Smooth muscle cell (in vitro differentiated cells): ENCODE data around the gene PDGFD. TPM values are rescaled to one million over a fixed set of nuclear protein-coding genes. Genes with fewer than 3 reads are reported as not detected.

ENCODE experiments used
- DNase-seq: peaks from one replicate; lab custom pipeline; 2025; ENCODE audit not compliant: unreplicated experiment; lab: John Stamatoyannopoulos, UW
- H2AFZ ChIP-seq: fragments of 200-600 bp; sonication (generic); 2 replicates; pipeline ENCODE4 v1.6.0; 2016; ENCODE audit warnings: antibody characterized with exemption, low read depth, mild to moderate bottlenecking
- H3F3A ChIP-seq: fragments of 200-600 bp; sonication (generic); 2 replicates; pipeline ENCODE4 v1.6.0; 2017; ENCODE audit warnings: antibody characterized with exemption, low read depth
- H3K27ac ChIP-seq: fragments of 200-600 bp; sonication (generic); 2 replicates; pipeline ENCODE4 v1.5.1; 2016; ENCODE audit warnings: low read depth, mild to moderate bottlenecking
- H3K27me3 ChIP-seq: fragments of 200-600 bp; sonication (generic); 2 replicates; pipeline ENCODE4 v1.6.1; 2016; ENCODE audit warnings: low read depth, mild to moderate bottlenecking
- H3K36me3 ChIP-seq: fragments of 200-600 bp; sonication (generic); 2 replicates; pipeline ENCODE4 v1.5.1; 2016; ENCODE audit warnings: low read depth
- H3K4me1 ChIP-seq: fragments of 200-600 bp; sonication (generic); 2 replicates; pipeline ENCODE4 v1.5.1; 2016; ENCODE audit warnings: low read depth
- H3K4me2 ChIP-seq: fragments of 200-600 bp; sonication (generic); 2 replicates; pipeline ENCODE4 v1.6.0; 2016; ENCODE audit warnings: mild to moderate bottlenecking
- H3K4me3 ChIP-seq: fragments of 200-600 bp; sonication (generic); 2 replicates; pipeline ENCODE4 v1.5.1; 2016; ENCODE audit warnings: mild to moderate bottlenecking
- H3K79me2 ChIP-seq: fragments of 200-600 bp; sonication (generic); 2 replicates; pipeline ENCODE4 v1.6.0; 2016; ENCODE audit warnings: low read depth, mild to moderate bottlenecking
- H3K9ac ChIP-seq: fragments of 200-600 bp; sonication (generic); 2 replicates; pipeline ENCODE4 v1.6.0; 2016; ENCODE audit warnings: low read depth
- H3K9me3 ChIP-seq: fragments of 200-600 bp; sonication (generic); replicated peaks from 2 replicates; pipeline ENCODE4 v1.5.1; 2016; ENCODE audit warnings: low read depth
- H4K20me1 ChIP-seq: fragments of 200-600 bp; sonication (generic); 2 replicates; pipeline ENCODE4 v1.6.0; 2016; ENCODE audit warnings: low read depth
- WGBS: methylation state at CpG from one replicate; pipeline ENCODE4 v1.1.7; 2016; ENCODE audit warnings: low lambda C conversion rate; 5-methylcytosine and 5-hydroxymethylcytosine counted together
- polyA plus RNA-seq: library from polyadenylated mRNA; unstranded; fragments of >200 nt; fragmentation: Nextera tagmentation; extraction: Ambion mirVana; gene quantifications from 2 replicates; pipeline ENCODE4 v1.2.1, GENCODE V29; 2016
- total RNA-seq: library from RNA; depleted of rRNA; stranded (reverse); fragments of >200 nt; gene quantifications from 2 replicates; pipeline ENCODE4 v1.2.3, GENCODE V29; 2014
- TF ChIP-seq, protein P1 (sequence below): fragments of 200-600 bp; sonication (generic); IDR thresholded peaks from 2 replicates; pipeline ENCODE4 v1.5.1; 2017; ENCODE audit warnings: borderline replicate concordance, mild to moderate bottlenecking, antibody characterized with exemption; ENCODE audit not compliant: insufficient read depth, poor library complexity, severe bottlenecking

The PDGFD gene
- total and polyA plus RNA-seq, 2 experiments from 2014 or later, result 1.5 to 10.0 TPM

DNA sequence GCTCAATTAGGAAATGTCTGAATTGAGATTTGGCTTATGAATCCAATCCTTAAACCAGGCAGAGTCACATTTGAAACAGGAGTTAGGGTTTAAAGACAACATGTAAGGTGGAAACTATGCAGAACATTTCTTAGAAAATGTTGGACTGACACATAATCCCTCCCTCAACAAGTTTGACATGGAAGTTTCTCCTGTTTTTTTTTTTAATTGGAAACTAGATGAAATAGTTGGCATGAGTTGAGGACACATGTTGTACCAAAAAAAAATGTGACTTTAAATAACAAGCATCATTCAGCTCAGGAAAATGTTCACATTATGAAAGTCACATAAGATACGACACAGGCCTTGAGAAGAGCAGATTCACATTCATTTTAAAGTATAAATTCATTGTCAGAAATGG, 282.4 kb downstream of the PDGFD start:
- Histone ChIP-seq H3K9ac (no peak overlapping the region), H3K4me1 (no peaks in the 10 kb centered on the region), H3K79me2 (no peaks in the 10 kb centered on the region), H3K36me3 (no peaks in the 10 kb centered on the region), H3K4me2 (no peak overlapping the region), H4K20me1 (no peaks in the 10 kb centered on the region), H3K27me3 (no peaks in the 10 kb centered on the region), H3K27ac (no peak overlapping the region), H2AFZ (no peak overlapping the region), H3F3A (no peaks in the 10 kb centered on the region), H3K4me3 (no peak overlapping the region), H3K9me3 (no peaks in the 10 kb centered on the region)
- WGBS, result 87% methylated on average over 1 of the region's 1 CpG
- TF ChIP-seq, protein P1, sequence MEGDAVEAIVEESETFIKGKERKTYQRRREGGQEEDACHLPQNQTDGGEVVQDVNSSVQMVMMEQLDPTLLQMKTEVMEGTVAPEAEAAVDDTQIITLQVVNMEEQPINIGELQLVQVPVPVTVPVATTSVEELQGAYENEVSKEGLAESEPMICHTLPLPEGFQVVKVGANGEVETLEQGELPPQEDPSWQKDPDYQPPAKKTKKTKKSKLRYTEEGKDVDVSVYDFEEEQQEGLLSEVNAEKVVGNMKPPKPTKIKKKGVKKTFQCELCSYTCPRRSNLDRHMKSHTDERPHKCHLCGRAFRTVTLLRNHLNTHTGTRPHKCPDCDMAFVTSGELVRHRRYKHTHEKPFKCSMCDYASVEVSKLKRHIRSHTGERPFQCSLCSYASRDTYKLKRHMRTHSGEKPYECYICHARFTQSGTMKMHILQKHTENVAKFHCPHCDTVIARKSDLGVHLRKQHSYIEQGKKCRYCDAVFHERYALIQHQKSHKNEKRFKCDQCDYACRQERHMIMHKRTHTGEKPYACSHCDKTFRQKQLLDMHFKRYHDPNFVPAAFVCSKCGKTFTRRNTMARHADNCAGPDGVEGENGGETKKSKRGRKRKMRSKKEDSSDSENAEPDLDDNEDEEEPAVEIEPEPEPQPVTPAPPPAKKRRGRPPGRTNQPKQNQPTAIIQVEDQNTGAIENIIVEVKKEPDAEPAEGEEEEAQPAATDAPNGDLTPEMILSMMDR, result no peak
- no peak for DNase-seq

DNA sequence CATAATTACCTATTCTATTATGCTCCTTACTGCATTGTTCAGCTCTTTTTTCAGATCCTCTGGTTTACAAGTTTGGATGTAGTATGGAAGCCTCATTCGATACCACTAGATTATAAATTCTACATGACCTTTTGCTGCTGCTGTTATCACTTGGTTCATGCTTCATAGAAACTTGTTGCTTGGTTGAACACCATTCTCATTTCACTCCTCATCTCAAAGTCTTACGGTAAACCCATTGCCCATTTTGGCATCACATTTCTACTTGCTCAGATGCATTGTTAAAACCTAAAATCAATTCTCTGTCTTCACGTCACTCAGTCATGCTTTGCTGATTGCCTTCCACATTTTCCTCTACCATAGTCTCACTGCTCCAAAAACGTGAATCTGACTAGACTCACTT, 283.0 kb downstream of the PDGFD start:
- Histone ChIP-seq H2AFZ (no peak overlapping the region), H3K9me3 (no peaks in the 10 kb centered on the region), H3K9ac (no peak overlapping the region), H3K27me3 (no peaks in the 10 kb centered on the region), H4K20me1 (no peaks in the 10 kb centered on the region), H3K4me1 (no peaks in the 10 kb centered on the region), H3K4me2 (no peak overlapping the region), H3K36me3 (no peaks in the 10 kb centered on the region), H3K79me2 (no peaks in the 10 kb centered on the region), H3K27ac (no peak overlapping the region), H3K4me3 (no peak overlapping the region), H3F3A (no peaks in the 10 kb centered on the region)
- TF ChIP-seq, protein P1, result no peak
- DNase-seq, result no peak
- 89% methylated on average over 4 of the region's 4 CpGs for WGBS

- H3F3A ChIP-seq, result no peaks in the 10 kb centered on the region
- DNase-seq, result no peak
- H3K4me2 ChIP-seq, result no peak overlapping the region
- no peaks in the 10 kb centered on the region for H3K79me2 ChIP-seq
- no peaks in the 10 kb centered on the region for H3K27me3 ChIP-seq
- H4K20me1 ChIP-seq, result no peaks in the 10 kb centered on the region
- no peaks in the 10 kb centered on the region for H3K9me3 ChIP-seq
- H3K27ac ChIP-seq, result no peak overlapping the region
- H3K4me1 ChIP-seq, result no peaks in the 10 kb centered on the region
- TF ChIP-seq, protein P1, result no peak
- H3K9ac ChIP-seq, result no peak overlapping the region
- H3K4me3 ChIP-seq, result no peak overlapping the region
- H3K36me3 ChIP-seq, result no peaks in the 10 kb centered on the region
- no peak overlapping the region for H2AFZ ChIP-seq
Observed at GRCh38 chr11:103878646-103879045, 285.3 kb downstream of the PDGFD start.

DNA sequence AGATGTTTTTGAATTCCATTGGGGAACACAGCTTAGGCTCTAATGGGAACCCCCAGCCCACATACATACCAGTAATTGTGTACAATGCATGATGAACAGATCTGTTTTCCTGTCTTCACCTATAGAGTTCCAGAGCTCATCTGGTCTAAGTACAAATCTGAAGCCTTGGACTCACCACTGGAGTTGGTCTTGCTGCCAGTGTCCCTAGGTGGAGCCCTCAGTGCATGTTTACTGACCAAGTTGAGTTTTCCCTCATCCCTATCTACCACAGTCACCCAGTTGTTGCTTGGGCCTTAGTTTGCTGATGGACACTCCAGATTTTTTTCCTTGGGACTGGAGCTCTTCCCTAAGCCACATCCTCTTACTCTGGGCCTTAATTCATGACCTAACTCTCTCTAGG, 286.7 kb downstream of the PDGFD start:
- Histone ChIP-seq H3K4me1 (no peaks in the 10 kb centered on the region), H3K36me3 (no peaks in the 10 kb centered on the region), H3K4me3 (no peak overlapping the region), H3K27me3 (no peaks in the 10 kb centered on the region), H3K9me3 (no peaks in the 10 kb centered on the region), H3K4me2 (no peak overlapping the region), H4K20me1 (no peaks in the 10 kb centered on the region), H3K27ac (no peak overlapping the region), H3K79me2 (no peaks in the 10 kb centered on the region), H3F3A (no peaks in the 10 kb centered on the region), H3K9ac (no peak overlapping the region), H2AFZ (no peak overlapping the region)
- TF ChIP-seq, protein P1, result no peak
- no peak for DNase-seq
